Activated CD4-positive, alpha-beta T cell treated with anti-CD3 and anti-CD28 coated beads, Interleukin-2, amount 50 U/mL, for 4 hours (primary cell): Measurements from ENCODE around the gene ATXN7L1.

ENCODE experiments used
- DNase-seq, 2 experiments: peaks; one replicate each; pipeline ENCODE4 v3.0.0-alpha.2; 2020

The ATXN7L1 gene, protein sequence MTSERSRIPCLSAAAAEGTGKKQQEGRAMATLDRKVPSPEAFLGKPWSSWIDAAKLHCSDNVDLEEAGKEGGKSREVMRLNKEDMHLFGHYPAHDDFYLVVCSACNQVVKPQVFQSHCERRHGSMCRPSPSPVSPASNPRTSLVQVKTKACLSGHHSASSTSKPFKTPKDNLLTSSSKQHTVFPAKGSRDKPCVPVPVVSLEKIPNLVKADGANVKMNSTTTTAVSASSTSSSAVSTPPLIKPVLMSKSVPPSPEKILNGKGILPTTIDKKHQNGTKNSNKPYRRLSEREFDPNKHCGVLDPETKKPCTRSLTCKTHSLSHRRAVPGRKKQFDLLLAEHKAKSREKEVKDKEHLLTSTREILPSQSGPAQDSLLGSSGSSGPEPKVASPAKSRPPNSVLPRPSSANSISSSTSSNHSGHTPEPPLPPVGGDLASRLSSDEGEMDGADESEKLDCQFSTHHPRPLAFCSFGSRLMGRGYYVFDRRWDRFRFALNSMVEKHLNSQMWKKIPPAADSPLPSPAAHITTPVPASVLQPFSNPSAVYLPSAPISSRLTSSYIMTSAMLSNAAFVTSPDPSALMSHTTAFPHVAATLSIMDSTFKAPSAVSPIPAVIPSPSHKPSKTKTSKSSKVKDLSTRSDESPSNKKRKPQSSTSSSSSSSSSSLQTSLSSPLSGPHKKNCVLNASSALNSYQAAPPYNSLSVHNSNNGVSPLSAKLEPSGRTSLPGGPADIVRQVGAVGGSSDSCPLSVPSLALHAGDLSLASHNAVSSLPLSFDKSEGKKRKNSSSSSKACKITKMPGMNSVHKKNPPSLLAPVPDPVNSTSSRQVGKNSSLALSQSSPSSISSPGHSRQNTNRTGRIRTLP

DNA sequence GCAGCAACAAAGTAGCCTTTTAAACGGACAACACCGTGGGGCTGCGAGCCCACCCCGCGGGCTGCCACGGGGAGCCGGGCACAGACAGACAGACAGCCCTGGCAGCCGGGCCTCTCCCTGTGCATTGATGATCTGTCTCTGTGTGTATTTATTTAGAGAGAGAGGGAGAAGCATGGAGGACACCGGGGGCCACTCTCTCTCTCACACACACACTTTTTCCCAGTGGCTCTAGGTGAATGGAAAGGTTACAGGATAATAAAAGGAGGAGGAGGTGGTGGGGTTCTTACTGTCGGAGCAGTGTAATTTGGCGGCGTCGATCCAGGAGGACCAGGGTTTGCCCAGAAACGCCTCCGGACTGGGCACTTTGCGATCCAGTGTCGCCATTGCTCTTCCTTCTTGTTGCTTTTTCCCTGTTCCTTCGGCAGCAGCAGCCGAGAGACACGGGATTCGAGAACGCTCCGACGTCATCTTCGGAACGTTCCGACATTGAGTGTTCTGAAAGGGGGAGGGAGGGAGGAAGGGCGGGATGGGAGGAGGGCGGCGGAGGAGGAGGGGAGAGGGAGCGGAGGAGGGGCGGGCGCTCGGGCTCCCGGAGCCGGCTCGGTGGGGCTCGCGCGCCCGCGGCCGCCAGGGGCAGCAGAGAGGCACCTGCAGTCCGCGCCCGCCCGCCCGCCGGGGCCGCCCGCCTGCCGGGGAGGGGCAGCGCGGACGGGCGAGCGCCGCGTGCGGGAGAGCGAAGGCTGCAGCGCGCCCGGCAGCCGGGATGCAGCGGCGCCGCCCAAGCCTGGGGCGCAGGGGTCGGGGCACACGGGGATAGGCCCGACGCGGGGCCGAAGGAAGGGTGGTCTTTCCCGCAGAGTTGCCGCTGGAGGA is at the start of gene ATXN7L1:
Gene ATXN7L1, minus strand, starts transcription at position 509 of the 873 bp plus-strand sequence. Its CDS starts 41 bp downstream, at position 468.
- DNase-seq, result peak; percentile 89 to 92

DNA sequence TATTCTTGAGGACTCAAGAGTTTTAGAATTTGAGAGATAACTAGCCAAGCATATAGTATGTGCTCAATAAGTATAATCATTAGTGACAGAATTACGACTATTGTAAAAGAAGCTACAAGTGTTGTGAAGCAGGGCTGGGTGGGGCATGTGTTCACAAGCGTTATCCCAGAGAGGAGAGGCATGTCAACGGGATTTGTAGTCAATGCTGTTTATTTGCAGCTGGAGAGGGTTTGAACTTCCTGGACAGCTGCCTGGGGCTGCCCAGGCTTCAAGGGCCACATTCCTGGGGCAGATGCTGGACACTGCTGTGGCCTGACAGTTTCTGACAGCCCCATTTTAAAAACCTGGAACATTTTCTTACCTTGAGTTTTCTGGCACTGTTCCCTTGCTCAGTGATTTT is 49.7 kb upstream of the ATXN7L1 start:
- DNase-seq, result no peak

DNA sequence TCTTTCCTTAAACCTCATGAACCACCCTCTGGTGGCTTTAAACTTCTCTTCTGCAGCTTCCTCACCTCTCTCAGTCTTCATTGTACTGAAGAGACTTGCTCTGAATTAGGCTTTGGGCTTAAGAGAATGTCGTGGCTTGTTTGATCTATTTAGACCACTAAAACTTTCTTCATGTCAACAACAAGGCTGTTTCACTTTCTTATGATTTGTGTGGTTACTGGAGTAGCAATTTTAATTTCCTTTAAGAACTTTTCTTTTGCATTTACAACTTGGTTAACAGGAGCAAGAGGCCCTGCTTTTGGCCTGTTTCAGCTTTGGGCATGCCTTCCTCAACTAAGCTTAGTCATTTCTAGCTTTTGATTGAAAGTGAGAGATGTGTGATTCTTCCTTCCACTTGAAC is 48.5 kb upstream of the ATXN7L1 start:
- DNase-seq, result no peak

DNA sequence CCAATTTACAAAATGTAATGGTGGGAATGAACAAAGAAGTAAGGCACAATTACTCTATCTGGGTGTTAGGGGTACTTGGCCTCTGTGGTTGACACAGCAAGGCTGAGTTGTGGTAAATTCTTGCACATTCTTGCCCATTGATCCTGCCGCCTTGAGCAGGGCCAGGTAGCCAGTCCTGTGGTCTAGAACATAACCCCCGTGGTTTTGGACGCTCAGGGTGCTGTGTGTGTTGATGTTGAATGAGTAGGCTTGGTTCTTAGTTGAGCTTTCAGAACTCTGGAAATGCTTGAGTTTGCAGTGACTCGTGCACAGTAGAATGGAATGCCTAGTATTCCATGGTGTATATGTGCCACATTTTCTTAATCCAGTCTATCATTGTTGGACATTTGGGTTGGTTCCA is 44.4 kb upstream of the ATXN7L1 start:
- no peak for DNase-seq

DNA sequence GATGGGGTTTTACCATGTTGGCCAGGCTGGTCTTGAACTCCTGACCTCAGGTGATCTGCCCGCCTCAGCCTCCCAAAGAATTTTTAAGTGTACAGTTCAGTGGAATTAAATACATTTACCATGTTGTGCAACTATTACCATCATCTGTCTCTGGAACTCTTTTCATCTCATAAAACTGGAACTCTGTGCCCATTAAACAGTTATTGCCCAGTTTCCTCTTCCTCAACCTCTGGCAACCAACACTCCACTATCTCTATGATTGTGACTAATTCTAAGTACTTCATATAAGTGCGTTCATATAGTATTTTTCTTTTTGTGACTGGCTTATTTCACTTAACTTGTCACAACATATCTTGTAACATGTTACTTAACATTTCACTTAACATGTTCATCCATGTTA is 41.3 kb upstream of the ATXN7L1 start:
- no peak for DNase-seq

DNA sequence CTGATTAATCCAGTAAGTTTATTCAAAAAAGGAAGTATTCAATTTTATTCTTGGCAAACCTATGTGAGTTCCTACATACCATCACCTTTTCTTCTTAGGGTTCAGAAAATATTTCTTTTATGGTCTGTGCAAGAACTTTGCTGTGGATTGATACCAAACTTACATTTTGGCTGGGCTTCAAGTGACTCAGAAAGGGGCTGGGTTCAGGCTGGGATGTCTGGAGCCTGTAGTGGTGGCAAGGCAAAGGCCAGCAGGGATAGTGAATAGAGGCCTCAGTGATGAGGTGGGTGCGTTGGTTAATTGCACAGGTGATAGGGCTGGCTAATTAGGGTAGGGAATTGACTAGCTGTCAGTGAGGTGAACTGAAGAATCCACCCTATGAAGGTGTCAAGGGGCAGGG is 40.2 kb upstream of the ATXN7L1 start:
- no peak for DNase-seq

DNA sequence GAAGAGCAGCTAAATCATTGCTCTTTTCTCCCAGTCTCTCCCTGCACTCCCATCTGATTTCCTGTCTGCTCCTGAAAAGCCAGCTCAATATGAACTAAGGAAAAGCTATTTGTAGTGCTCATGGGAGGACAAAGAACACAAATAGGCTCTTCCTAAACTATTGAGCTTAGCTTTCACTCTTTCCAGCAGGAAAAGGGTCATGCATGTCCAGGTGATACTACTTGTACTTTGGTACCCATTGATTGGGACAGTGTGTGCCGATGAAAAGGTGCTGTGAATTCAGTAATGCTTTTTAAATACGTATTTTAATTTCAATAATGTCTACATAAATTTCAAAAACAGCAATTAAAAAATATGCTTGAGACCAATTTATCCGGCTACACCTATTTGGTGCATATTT is 37.5 kb upstream of the ATXN7L1 start:
- DNase-seq, result no peak

DNA sequence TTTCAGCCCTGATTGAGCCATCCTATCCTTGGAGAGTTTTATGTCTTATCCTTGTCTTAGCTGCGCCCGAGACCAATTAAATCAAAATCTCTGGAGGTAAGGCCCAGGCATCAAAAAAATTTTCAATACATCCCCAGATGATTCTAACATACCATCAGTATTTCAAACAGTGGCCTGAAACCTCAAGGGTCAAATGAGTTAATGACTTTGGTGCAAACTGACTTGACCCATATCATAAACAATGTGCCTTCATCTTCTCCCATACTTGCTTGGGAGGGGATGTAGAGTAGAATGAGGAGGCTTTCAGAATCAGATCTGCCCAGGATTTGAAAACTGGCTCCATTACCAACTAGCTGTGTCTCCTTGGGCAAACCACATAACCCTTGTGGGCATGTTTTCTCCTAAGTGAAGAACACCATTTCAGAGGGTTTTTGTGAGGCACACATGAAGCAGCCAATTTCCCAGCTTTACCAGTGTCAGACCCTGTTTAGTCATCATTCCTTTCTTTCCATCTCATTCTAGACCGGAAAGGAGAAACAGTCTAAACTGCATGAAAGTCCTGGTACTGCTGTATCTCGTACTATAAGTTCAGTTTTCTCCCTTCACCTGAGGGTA is 35.7 kb upstream of the ATXN7L1 start:
- no peak for DNase-seq

DNA sequence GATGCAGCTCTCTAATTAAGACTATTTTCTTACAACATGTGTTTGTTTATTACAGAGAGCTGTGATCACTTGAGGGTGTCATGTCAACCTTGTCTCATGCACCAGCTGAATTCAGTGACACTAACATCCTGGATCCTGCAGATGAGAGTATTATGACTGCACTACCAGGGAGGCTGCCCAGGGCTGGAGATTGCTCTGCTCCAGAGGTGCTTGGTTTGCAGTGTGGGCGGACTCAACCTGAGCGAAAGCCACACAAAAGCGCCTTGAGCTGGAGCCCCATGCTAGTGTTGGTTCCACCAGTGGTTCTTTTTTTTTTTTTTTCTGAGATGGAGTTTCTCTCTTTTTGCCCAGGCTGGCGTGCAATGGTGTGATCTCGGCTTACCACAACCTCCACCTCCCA is 33.8 kb upstream of the ATXN7L1 start:
- no peak for DNase-seq

DNA sequence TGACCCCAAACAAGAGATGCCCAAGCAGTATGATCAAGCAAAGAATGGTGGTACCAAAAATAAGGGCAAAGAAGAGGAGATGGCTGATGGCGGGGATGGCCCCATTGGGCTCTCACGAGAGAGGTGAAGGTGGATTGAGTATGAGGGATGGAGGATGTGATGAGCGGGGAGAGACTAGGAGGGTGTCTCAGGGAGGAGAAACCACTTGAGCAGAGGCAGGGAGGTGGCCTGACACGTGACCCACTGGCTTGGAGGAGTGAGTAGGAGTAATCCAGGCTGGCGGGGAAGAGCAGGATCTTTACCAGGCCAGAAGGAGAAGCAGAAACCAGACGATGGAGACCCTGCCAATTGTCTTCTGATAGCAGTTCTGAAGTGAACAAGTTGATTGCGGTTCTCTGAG is 33.3 kb upstream of the ATXN7L1 start:
- DNase-seq, result no peak

DNA sequence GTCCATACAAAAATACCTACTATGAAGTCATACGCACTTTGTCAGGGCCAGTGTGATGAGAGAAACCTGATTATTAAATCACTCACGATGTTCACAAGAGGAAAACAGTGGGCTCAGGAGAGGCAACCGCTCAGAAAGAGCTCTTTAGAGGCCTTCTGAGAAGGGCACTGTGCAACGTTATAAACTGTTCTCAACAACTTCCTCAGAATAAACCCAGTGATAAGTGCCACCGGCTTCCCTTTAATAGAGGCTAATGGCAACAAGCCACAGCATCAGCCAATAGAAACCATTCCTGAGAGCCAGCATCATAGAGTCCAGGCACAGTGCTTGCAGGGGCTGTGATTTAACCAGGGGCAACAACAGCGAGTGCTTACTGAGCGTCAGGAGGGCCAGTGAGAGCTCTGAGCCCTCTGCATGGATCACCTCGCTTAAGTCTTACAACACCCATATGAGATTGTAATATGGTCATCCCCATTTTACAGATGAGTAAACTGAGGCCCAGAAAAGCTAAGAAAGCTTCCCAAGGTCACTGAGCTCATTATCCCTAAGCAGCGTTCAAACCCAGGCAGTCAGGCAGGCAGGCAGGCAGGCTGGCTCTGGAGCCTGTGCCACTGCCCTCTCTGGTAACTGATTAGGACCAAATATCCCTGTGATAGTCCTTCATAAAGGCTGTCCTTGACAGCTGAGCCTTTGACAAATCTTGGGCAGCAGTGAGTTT is 30.9 kb upstream of the ATXN7L1 start:
- no peak for DNase-seq

DNA sequence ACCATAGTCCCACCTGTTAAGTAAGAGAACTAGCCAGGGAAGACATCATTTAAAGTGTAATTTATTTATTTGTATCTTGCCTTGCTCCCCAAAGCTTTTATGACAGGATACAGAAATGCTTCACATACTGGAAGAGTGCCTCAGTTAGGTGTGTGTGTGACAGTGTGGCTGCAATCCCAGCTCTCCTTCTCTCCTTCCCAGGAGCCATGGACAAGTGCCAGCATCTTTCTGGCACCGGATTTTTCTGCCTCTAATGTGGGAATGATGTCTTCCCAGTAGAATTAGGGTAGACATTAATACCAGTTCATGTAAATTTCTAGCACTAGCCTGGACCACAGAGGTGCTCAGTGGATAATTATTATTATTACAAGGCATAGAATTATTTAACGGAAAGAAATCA is 30.3 kb upstream of the ATXN7L1 start:
- no peak for DNase-seq

DNA sequence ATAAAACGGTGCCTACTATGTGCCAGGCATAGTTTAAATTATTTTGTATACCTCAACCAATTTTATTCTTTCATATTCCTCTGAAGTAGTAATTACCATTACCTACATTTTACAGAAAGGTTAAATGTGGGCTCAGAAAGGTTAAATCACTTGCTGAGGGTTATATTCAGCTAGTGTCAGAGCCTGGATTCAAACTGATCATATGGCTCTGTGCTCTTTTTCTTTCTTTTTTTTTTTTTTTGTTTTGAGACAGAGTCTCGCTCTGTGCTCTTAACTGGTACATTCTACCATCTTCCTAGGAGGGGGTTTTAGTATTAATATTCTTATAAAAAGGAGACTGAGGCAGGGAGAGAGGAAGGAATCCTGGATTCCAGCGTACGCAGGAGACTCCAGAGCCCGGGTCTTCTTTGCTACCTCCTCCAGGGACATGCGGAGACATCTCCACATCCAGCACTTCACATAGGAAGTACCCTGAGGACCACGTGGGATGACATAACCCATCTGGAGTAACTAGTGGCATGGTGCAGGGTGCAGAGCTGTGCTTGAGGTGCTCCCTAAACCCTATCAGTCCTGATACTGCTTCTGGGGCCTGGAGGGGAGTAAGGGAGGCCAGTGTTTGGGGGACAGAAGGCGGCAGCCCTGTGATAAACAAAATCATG is 29.6 kb upstream of the ATXN7L1 start:
- no peak for DNase-seq

DNA sequence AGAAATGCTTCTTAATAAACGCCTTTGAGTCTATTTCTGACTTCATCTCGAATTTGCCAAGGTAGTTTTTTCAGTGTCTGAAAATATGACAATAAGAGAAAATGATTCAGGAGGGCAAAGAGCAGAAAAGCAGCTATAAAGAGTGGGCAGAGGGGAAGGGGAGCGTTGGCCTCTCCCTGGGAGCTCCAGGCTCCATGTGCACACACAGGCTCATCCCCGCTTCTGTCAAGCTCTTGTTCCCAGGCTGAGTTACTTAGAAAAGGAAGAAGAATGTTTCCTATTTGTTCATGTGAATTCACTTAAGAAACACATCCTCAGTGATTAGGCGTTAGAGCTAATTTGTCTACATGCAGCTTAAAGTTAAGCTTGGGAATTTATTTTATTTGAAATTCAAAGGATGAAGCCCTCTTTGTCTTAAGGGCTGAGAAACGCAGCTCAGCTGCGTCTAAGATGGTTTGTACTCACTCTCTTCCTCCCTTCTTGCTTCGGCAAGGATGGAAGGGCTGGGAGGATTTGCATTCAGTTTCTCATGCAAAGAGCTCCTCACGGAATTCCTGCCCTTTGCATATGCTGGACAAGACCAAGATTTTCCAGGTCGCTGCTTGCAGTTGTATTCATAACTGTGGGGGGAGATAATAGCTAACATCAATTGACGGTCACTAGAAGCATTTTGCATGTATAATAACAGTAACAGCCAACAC is 29.0 kb upstream of the ATXN7L1 start:
- no peak for DNase-seq

DNA sequence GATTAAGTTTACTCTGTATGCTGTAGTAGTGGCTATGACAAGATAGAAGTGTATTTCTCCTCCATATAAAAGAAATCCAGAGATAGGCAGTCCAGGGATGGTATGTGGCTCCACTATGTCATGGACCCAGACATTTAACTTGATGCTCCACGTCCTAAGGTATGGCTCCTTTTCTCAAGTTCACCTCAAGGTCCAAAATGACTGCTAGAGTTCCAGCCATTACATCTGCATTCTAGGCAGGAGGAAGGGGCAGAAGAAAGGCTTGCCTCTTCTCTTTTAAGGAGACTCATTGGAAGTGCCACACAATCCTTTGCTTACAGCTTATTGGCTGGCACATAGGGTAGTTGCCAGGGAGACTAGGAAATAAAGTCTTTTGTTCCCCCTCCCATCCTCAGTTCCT is 27.7 kb upstream of the ATXN7L1 start:
- DNase-seq, result no peak

DNA sequence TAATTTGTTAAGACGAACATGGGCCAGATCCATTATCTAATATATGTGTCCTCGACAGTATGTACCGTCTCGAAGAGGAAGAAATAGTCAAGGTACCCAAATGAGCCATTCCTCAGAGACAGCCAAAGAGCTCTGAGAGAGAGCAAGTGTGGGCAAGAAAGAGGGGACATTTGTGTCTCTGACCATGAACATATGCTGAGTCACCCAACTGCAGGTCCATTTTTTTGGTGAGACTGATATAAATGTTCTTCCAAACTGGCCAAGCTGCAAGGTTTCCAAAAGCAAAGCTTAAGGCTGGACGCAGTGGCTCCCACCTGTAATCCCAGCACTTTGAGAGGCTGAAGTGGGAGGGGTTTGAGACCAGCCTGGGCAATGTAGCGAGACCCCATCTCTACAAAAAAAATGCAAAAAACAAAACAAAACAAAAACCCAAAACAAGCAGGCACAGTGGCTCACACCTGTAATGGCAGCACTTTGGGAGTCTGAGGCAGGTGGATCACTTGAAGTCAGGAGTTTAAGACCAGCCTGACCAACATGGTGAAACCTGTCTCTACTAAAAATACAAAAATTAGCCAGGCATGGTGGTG is 26.0 kb upstream of the ATXN7L1 start:
- DNase-seq, result no peak

DNA sequence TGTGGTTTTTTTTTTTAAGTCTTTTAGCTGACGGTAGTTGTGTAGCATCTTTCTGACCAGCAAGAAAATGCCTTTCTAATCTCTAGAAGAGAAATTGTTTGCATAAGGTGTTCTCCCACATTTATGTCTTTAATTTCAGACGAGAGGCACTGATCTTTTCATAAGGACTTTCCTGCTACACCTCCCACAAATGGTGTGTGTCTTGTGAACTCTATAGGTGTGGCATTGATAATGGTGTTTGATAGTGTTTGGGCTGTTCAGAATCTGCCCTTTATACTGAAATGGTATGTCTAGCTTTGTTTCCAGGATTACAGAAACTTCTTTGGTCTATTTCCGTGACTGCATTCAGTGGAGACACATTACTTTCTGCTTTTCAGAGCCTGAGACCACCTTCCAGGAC is 21.6 kb upstream of the ATXN7L1 start:
- DNase-seq, result no peak

DNA sequence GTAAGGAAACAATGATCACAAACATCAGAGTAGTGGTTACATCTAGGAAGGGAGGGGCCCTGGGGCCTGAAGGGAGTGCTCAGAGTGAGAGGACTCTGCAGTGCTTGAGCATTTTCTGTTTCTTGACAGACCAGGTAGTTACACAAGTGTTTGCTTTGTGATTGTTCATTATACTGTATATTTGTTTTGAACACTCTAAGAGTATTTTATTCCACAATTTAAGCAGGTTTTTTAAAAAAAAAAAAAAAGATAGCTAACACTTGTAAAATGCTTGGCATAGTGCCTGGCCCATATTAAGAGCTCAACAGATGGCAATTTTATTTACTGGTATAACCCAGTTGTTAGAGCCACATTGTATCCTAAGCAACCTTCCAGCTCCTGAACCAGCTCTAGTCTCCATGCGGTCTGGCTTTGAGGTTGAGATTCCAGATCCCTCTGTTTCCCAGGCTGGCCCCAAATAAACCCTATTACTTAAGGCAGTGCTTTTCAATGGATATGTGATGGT is 20.1 kb upstream of the ATXN7L1 start:
- no peak for DNase-seq

DNA sequence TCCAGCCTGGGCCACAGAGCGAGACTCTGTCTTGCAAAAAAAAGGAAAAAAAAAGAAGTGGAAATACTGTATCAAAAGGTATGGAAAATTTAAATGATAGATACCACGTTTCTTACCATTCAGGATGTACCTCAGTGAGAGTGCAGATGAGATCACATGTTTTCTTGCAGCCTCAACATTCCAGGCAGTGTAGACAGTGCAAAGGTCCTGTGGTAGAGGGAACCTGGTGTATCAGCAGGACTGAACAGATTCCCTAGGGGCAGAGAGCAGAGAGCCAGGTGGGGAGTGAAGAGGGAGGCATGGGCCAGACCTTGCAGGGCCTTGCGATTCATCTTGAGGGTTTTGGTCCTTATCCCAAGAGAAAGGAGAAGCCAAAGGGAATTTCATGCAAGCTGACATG is 17.7 kb upstream of the ATXN7L1 start:
- no peak for DNase-seq

DNA sequence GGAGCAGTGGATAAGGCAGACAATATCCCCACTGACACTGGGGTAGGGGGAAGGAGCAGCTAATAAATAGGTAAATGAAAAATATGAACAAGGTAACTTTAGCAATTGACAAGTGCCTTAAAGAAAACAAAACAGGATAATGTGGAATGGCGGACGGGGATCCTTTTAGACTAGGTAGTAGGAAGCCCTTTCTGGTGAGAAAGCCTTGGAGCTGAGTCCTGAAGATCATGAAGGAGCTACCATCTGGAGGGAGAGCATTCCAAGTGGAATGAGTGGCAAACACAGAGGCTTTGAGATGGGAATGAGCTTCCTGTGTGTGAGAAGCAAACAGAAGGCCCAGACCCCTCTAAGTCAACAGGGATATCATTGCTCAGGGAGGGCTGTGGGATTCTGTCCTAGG is 16.0 kb upstream of the ATXN7L1 start:
- DNase-seq, result no peak
